GM18498 (cell line): Measurements from ENCODE around the gene TUBB4A.
"Not testable (repeated sequence)": the region's sequence is repeated elsewhere in the genome, so short reads cannot be mapped to it uniquely, and the experiment has no call there.

ENCODE experiments used
- ATAC-seq: cut with Tn5 transposase; IDR thresholded peaks from one replicate; pipeline ENCODE4 v1.9.1; 2021; ENCODE audit warnings: mild to moderate bottlenecking, moderate library complexity; ENCODE audit not compliant: unreplicated experiment

The TUBB4A gene

DNA sequence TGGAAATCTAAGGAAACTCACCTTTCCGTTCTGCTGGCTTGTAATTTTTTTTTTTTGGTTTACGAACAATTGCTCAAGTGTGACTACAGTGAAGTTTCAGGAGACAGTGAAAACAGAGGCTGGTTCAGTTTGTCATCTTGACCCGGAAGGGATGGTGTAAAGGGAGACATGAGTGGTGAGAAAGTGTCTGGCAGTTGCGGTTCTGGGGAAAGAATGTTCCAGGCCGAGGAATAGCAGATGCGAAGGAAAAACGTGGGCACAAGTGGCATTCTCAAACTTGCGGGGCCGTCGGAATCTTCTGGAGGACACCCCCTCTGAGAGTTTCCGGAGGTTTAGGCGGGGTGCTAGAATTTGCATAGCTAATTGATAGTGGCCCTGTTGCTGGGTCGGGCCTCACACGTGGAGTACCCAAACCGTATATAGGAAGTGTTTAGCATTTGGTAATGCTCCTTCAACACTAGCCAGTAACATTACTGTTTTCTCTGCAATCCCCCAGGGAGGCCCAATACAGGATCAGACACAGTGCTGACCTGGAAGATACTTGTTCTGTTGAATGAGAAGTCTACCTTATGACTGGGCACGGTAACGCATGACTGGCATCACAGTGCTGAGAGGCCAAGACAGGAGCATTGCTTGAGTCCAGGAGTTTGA, 25.9 kb upstream of the TUBB4A start:
- peak; percentile 45 for ATAC-seq

DNA sequence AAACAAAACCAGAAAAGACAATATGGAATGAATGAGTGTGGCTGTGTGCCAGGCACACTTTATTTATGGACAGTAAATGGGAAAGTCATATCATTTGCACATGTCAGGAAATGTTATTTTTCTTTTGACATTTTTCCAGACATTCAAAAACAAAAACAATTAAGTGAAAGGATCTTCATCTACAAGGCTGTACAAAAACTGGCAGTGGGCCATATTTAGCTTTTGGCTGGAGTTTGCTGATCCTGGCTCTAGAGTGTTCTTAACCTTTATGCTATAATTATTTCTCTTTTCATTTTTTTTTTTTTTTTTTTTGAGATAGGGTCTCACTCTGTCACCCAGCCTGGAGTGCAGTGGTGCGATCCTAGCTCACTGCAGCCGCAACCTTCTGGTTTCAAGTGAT, 22.2 kb upstream of the TUBB4A start:
- no peak for ATAC-seq

DNA sequence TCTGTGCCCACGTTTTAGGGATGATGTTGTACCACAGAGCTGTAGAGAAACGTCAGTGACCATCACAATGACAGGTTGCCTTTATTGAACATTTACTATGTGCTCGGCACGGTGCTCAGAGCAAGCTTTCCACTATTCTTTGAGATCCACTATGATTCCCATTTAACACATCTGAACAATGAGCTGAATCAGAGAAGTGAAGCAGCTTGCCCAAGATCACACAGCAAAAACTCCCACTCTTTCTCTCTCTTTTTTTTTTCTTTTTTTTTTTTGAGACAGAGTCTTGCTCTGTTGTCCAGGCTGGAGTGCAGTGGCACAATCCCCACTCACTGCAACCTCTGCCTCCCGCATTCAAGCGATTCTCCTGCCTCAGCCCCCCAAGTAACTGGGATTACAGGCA, 20.6 kb upstream of the TUBB4A start:
- no peak for ATAC-seq

DNA sequence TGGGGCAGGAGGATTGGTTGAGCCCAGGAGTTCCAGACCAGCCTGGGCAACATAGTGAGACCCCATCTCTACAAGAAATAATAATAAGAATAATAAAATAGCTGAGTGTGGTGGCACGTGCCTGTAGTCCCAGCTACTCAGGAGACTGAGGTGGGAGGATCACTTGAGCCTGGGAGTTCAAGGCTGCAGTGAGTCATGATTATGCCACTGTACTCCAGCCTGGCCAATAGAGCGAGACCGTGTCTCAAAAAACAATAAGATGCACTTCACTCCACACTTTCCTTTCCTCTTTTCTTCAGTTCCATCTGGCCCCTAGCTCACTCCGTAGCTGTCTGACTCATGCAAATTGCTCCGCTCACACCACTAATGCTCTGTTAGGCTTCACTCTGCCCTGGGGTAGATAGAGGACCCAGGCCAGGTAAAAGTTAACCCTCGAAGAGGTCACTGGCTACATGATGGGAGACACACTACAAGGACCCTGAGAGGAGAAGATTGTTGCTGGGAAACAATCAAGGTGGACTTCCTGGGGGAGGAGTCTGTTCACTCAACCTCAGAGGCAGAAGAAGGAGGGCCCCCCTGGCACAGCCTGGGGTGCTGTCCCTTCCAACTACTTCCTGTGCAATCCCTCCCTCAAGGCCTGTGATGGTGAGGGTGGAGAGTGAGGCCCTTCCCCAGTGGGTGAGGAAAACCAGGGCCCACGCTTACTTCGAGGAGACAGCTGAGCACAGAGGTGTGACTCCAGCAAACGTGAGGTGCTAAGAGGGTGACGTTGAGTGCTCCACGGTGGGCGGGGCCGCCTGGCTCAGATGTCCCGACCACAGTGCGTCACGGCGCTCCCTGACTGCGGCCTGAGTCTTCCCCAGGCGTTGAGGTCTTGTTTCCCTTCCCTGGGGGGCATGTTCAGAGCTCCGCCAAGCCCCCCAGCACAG, 19.9 kb upstream of the TUBB4A start:
- peak; percentile 42 for ATAC-seq

DNA sequence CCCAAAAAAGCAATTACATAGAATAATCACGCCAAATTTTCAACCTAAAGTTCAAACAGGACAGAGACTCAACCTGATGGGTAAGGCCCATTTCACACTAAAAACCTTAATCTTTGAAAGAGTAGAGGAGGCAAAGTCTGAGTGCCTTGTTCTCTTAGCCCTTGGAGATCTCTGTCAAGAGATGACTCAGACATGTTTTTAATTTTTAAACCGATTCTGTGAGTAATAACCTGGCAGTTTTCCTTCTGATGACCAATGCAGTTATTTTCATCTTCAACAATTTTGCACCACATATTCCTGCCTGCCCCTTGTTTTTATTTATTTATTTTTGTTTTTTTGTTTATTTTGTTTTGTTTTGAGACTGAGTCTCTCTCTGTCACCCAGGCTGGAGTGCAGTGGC, 17.2 kb upstream of the TUBB4A start:
- ATAC-seq = no peak

DNA sequence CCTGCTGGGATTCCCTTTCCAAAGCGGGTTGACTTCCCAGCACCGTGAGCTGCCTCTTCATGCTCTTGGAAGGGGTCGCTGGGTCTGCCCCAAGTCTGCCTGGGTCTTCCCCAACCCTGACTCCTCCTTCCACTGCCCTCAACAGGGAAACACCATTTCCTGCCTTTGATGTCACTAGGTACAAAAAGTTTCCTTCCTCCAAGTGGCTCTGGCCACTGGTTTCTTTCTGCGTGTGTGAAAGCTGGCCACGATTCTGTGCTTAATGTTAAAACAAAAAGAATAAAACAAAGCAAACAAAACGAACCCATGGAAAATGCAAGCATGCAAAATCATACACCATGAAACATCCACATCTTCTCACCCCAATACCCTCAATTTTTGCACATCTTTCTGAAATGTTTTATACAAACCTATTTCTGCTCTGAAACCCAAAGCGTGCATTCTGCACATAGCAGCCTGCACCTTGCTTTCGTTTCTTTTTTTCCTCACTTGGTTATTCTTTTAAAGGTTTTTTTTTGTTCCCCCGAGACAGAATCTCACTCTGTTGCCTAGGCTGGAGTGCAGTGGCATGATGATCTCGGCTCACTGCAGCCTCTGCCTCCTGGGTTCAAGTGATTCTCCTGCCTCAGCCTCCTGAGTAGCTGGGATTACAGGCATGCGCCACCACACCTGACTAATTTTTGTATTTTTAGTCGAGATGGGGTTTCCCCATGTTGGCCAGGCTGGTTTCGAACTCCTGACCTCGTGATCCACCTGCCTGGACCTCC, 16.2 kb upstream of the TUBB4A start:
- no peak for ATAC-seq

DNA sequence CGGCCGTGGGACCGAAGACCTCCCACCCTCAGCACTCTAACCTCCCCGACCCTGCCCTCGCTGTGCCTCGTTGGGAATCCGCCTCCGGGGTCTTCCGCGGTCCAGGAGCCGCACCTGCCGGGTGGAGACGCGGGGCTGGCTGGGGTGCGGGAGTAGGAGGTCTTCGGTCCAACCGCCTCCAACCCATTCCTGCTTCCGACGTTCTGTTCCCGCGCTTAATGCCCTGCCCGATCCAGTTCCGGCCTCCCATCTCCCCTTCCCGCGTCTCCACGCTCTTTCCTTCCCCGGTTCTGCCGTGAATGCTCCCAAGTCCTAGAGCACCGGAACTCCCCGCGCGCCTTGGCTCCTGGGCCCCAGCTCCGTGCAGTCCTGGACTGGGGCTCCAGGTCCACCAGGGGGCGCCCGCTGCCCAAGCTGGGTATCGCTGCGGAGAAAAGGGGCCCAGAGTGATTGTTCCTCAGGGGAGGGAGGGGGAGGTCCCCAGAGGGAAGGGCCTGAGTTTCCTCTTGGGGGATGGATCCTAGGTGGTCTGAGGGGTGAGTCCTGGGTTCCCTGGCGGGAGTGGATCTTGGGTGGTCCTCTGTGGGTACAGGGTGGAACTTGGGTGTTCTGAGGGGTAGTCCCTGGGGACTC, 14.7 kb upstream of the TUBB4A start:
- ATAC-seq = peak; percentile 50

DNA sequence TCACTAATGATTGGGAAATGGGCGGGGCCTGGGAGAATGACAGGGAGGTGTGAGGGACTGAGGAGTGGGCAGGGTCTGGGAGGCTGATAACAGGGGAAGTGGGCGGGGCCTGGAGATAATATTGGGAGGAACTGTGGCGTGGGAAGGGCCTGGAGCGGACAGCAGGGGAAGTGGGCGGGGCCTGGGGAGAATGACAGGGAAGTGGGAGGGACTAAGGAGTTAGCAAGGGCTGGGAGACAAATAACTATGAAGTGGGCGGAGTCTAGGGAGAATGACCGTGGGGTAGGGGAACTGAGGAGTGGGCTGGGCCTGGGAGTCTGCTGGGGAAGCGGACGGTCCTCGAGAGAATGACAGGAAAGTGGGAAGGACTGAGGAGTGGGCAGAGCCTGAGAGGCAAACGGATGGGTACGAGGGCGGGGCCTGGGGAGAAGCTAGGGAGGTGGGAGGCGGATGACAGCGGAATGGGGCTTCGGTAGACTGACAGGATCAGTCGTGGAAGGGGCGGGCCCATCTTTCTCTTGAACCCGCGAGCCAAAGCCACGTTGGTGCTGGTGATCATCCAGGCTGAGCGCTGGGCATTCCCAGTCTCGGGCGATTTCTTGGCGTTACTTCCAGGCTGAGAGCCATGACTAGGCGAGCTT, 14.0 kb upstream of the TUBB4A start:
- ATAC-seq = peak; percentile 41

DNA sequence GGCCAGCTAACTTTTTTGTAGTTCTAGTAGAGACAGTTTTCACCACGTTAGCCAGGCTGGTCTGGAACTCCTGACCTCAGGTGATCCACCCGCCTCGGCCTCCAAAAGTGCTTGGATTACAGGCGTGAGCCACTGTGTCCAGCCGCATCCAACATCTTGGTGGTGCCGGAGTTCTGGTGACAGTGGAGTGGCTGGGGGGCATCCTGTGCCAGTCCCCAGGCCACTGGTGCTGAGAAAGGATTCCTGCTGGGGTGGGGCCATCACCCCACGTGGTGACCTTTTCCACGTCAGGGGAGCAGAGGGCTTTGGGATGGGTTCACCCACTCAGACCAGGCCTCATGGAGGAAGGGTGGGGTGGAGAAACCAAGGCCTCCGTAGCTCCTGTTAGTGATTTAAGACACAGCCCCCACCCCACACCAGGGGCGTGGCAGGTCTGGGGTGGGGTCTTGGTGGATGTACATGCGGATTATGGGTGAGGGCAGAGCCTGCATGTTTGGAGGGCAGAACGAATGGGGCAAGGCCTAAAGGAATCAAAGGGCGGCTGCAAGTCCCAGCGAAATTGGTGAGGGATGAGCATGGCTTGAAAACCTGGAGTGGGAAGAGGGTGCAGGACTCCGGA, 12.9 kb upstream of the TUBB4A start:
- no peak for ATAC-seq

DNA sequence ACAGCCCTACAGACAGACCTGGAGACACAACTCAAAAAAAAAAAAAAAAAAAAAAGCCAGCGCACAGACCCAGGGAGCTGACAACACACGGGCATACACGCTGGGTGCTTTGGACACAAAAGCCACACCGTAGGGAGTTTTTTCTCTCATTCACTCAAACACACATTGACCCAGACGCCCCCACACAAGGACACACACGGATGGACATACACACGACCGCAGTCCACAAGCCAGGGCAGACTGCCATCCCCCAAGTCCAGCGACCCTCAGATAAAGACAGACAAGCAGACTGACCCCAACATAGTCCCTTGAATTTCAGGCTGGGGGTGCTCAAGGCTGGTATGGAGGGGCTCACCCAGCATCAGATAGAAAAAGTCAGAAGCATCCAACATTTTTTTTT, 12.0 kb upstream of the TUBB4A start:
- ATAC-seq = no peak

DNA sequence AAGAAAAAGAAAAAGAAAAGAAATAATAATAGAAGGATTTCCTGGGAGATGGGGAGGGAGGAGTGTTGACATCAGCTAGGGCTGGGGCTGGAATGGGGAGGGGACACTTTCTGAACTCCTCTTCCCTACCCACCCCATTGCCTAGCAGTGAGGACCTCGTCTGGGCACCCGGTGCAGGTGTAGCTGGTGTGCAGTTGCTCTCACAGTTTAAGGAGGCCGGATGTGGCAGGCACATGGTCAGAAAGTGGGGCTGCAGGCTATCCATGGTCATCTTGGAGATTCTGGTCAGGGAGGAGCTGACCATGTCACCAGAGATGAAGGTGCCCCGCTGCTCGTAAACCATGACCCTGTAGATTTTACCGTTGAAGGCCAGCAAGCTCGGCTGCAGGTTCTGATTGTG, 8.5 kb upstream of the TUBB4A start:
- no peak for ATAC-seq

DNA sequence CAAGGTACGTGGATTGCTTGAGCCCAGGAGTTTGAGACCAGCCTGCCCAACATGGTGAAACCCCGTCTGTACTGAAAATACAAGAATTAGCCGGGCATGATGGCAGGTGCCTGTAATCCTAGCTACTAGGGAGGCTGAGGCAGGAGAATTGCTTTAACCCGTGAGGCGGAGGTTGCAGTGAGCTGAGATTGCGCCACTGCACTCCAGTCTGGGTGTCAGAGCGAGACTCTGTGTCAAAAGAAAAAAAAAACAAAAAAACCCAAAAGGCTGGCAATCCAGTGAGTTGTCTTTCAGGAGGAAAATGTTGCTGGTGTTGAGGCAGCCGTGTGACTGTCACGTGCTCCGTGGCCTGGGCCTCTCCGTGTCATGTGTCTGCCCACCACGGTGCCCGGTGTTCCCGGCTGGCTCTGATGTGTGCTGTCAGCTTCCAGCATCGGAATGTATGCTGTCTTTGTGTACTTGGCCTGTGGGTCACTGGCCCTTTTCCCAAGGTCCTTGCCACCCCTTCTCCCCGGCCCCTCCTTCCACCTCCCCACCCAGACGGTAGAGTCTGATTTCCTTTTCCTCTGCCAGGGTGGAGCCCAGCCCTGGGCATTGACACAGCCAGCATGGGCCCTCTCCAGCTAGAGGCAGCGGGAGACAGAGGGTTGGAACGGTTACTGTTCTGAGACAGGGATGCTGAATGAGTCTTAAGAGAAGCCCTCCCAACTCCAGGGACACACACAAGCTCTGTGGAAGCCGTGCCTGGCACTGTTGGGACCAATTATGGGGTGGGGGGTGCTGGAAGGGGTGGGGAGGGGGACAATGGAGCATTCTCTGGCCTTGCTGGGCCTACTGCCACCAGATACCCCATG, 7.2 kb upstream of the TUBB4A start:
- no peak for ATAC-seq

DNA sequence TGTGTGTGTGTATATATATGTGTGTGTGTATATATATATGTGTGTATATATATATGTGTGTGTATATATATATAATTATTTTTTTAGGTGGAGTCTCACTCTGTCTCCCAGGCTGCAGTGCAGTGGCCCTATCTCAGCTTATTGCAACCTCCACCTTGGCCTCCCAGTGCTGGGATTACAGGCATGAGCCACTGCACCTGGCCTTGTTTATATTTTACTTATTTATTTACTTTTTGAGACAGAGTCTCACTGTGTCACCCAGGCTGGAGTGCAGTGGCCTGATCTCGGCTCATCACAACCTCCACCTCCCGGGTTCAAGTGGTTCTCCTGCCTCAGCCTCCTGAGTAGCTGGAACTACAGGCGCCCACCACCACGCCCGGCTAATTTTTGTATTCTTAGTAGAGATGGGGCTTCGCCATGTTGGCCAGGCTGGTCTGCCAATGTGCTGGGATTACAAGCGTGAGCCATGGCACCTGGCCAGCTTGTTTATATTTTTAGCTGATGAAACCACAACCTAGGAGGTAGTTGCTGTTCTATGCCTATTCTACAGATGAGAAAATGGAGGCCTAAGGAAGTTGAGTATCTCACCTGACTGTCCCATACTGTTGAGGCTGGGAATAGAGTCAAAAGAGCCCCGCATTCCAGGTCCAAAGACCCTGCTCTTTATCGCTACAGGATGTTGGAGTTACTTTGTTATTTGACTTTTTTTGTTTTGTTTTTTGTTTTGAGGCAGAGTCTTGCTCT, 6.1 kb upstream of the TUBB4A start:
- ATAC-seq = not testable (repeated sequence)

DNA sequence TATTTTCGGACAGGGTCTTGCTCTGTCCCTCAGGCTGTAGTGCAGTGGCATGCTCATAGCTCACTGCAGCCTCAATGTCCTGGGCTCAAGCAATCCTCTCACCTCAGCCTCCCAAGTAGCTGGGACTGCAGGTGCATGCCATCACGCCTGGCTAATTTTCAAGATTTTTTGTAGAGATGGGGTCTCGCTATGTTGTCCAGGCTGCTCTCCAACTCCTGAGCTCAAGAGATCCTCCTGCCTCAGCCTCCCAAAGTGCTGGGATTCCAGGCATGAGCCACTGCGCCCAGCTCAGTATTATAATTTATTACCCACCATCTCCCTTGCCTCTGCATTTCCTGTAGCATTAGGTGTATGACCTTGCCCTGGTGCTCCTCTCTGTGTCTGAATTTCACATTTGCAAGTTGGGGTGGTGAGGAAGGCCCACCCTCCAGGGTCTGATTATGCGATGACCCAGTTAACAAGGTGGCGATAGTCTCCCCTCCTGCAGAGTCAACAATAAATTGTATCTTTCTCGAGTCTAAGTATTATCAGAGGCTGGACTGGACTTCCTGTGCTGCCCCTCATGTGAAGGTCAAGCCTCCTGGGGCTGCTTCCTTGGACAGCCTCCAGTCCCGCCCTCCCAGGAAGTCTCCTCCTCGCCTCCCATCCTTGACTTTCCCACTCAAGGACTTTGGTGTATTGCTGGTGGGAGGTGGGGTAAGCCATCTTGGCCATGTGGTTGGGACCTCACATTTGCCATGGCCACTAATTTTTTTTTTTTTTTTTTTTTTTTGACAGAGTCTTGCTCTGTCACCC, 1.5 kb upstream of the TUBB4A start:
- ATAC-seq = no peak

DNA sequence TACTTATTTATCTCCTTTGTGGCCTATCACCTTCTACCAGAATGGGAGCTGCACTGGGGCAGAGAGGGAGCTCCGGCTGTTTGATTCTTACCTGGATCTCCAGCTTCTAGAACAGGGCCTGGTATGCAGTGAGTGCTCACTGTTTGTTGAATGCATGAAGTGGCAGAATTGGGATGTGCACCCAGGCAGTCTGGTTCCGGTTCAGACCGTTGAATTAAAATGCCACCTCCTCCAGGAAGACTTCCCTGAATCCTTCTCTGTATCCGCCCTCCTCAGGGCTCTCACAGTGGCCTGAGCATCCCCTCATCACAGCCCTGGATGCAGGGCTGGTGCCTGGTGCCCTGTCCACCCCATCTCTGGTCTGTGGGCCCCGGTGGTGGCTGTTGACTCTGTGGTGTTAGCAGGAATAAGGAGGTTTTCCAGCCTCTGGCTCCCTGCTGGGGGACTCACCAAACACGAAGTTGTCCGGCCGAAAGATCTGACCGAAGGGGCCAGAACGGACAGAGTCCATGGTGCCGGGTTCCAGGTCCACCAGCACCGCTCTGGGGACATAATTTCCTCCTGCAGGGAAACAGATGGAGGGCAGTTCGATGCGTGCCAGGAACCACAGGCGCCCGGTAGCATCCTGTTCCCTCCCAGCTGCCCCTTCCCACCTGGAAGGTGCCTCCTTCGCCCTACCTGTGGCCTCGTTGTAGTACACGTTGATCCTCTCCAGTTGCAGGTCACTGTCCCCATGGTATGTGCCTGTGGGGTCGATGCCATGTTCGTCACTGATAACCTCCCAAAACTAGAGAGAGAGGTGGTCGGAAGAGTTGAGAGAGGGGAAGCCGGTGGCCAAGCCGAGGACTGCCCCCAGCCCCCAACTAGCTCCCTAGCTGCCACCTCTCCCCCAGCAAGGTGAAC, 1.0 kb downstream of the TUBB4A start:
- ATAC-seq = no peak

DNA sequence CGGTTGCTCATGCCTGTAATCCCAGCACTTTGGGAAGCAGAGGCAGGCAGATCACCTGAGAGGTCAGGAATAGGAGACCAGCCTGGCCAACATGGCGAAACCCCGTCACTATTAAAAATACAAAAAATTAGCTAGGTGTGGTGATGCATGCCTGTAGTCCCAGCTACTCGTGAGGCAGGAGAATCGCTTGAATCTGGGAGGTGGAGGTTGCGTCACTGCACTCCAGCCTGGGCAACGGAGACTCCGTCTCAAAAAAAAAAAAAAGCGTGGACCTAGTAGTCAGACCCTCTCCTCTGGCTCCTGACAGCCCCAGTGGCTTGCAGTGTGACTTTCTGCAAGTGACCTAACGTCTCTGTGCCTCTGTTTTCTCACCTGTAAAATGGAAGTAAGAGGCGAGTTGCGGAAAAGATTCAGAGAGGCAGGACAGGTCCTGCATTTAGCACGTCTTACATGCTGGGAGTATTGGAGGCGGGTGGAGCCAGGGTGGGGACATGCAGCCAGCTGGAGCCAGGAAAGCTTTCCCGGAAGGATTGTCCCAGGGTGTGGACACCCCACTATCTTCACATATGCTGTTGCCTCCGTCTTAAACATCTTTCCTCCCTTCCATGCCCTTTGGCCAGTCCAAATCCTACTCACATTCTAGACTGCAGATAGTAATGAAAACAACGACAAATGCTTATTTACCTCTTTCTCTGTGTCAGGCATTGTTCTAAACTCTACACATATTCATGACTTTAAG, 2.9 kb downstream of the TUBB4A start:
- ATAC-seq = no peak
